ENCODE results near the gene RBM24. TPM values are rescaled to one million over a fixed set of nuclear protein-coding genes. Genes with fewer than 3 reads are reported as not detected.
A peak's percentile ranks its signal among the peaks of the same experiment; 100 is the strongest.

RBM24 gene
- 0.12 TPM for total RNA-seq (2013)
- polyA plus RNA-seq, result not detected
- not detected in 2 replicates for polyA minus RNA-seq
- total RNA-seq, result 0 to 1.2 (median 0.03) reads per million in 11 experiments

DNA sequence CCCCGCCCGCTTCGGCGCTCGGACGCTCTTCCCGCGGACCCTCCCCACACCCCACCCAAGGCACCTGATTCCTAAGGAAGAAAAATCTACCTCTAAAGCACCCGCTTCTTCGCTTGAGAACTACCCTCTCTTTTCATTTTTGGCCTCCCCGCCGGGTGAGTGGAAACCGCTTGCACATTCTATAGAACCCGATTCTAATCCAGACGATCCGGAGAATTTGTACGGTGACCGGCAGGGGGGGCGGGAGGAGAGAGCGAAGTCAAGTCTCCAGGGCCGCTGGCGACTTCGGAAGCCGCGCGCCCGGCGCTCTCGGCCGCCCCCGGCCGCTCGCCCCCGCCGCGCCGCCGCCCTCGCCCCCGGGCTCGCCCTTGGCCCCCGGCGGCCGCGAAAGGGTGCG, at the start of gene RBM24:
RBM24 (plus strand) TSS at position 262 of the 397 bp plus-strand sequence. CDS start 221 bp downstream, outside the sequence.
- WGBS (ENCODE audit: insufficient coverage), result under 1% methylated on average over 41 of the region's 46 CpGs
- H3K36me3 Mint-ChIP-seq, result peaks cover 4 to 9% of the 10 kb centered on the region in 2 donors
- no peaks in the 10 kb centered on the region for H4K20me1 ChIP-seq (ENCODE audit: insufficient read depth, low read length)
- H3K4me3 ChIP-seq (replicated peaks in 1 of 3; ENCODE audit: low read depth in 2 of 3, low read length in 3 of 3), result peak within 1 kb of the TSS; percentile 26 to 69 (median 26)
- intact Hi-C loops (cut with micrococcal nuclease), result no loop called here
- peaks cover 70 to 78% (median 70%) of the 10 kb centered on the region in 3 donors for H3K27me3 Mint-ChIP-seq (ENCODE audit: low read depth in 3 of 3)
- peaks cover 7 to 15% of the 10 kb centered on the region in 2 donors for H3K4me1 ChIP-seq (ENCODE audit: control insufficient read depth in 1 of 2, insufficient read depth in 2 of 2, low read length in 2 of 2)
- H3K27me3 ChIP-seq (ENCODE audit: control insufficient read depth in 2 of 2, insufficient read depth in 2 of 2, low read length in 2 of 2), result peaks cover 46 to 83% of the 10 kb centered on the region in 2 donors
- TF ChIP-seq, protein P1, sequence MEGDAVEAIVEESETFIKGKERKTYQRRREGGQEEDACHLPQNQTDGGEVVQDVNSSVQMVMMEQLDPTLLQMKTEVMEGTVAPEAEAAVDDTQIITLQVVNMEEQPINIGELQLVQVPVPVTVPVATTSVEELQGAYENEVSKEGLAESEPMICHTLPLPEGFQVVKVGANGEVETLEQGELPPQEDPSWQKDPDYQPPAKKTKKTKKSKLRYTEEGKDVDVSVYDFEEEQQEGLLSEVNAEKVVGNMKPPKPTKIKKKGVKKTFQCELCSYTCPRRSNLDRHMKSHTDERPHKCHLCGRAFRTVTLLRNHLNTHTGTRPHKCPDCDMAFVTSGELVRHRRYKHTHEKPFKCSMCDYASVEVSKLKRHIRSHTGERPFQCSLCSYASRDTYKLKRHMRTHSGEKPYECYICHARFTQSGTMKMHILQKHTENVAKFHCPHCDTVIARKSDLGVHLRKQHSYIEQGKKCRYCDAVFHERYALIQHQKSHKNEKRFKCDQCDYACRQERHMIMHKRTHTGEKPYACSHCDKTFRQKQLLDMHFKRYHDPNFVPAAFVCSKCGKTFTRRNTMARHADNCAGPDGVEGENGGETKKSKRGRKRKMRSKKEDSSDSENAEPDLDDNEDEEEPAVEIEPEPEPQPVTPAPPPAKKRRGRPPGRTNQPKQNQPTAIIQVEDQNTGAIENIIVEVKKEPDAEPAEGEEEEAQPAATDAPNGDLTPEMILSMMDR (IDR thresholded peaks at IDR 0.05), result no peak
- H3K27ac Mint-ChIP-seq, result no peak within 1 kb of the TSS
- H3K27ac ChIP-seq (ENCODE audit: low read depth in 1 of 2, low read length in 2 of 2), result no peak within 1 kb of the TSS
- H3K9ac ChIP-seq (ENCODE audit: insufficient read depth, low read length, poor library complexity, severe bottlenecking), result peak within 1 kb of the TSS; percentile 45
- H3K79me2 ChIP-seq (ENCODE audit: insufficient read depth, low read length), result no peaks in the 10 kb centered on the region
- peaks cover 0 to 13% of the 10 kb centered on the region in 2 donors for H3K9me3 ChIP-seq (replicated peaks in 1 of 2; ENCODE audit: control insufficient read depth in 1 of 2, insufficient read depth in 1 of 2, low read length in 2 of 2)
- H3K36me3 ChIP-seq (replicated peaks in 1 of 2; ENCODE audit: control insufficient read depth in 1 of 2, insufficient read depth in 2 of 2, low read length in 2 of 2), result no peaks in the 10 kb centered on the region
- peaks cover 13% of the 10 kb centered on the region for H3K4me1 Mint-ChIP-seq
- peaks cover 0 to 13% (median 9%) of the 10 kb centered on the region in 7 donors for H3K9me3 Mint-ChIP-seq
- no peak for DNase-seq
- peak within 1 kb of the TSS; percentile 77 to 94 for H3K4me3 Mint-ChIP-seq
- peak within 1 kb of the TSS; percentile 68 for H3K4me2 ChIP-seq (replicated peaks; ENCODE audit: extremely low read depth, low read length, poor library complexity, severe bottlenecking)
- peak within 1 kb of the TSS; percentile 39 for H2AFZ ChIP-seq (ENCODE audit: insufficient read depth, low read depth, low read length, poor library complexity, severe bottlenecking)

DNA sequence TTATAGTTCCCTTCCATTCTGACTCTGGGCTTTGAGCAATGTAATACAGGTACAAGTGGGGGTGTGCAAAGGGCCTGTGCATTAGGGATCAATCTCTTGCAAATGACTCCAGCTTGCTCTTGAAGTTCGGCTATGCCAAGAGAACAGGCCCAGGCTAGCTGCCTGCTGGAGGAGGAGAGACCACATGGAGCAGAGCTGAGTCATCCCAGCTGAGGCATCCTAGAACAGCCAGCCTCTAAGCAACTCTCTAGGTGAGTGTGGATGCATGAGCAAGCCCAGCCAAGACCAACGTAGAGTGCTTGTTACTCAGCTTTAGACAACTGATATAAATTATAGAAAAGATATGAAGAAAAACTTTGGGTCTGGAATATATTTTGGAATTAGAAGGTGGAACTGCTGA, 47.6 kb upstream of the RBM24 start:
- no peak for DNase-seq
- H3K36me3 ChIP-seq (replicated peaks in 1 of 2; ENCODE audit: control insufficient read depth in 1 of 2, insufficient read depth in 2 of 2, low read length in 2 of 2), result no peaks in the 10 kb centered on the region
- H3K4me1 Mint-ChIP-seq, result no peaks in the 10 kb centered on the region
- H3K36me3 Mint-ChIP-seq, result no peaks in the 10 kb centered on the region
- no peak overlapping the region for H3K27ac ChIP-seq (ENCODE audit: low read depth in 1 of 2, low read length in 2 of 2)
- H3K9me3 ChIP-seq (replicated peaks in 1 of 2; ENCODE audit: control insufficient read depth in 1 of 2, insufficient read depth in 1 of 2, low read length in 2 of 2), result no peaks in the 10 kb centered on the region
- TF ChIP-seq, protein P1 (IDR thresholded peaks at IDR 0.05), result no peak
- WGBS (ENCODE audit: insufficient coverage), result no CpG with 5 or more reads among the region's 2 CpGs
- H2AFZ ChIP-seq (ENCODE audit: insufficient read depth, low read depth, low read length, poor library complexity, severe bottlenecking), result no peak overlapping the region
- no peak overlapping the region for H3K4me3 Mint-ChIP-seq
- H3K27me3 ChIP-seq (ENCODE audit: control insufficient read depth in 2 of 2, insufficient read depth in 2 of 2, low read length in 2 of 2), result no peaks in the 10 kb centered on the region
- H3K4me1 ChIP-seq (ENCODE audit: control insufficient read depth in 1 of 2, insufficient read depth in 2 of 2, low read length in 2 of 2), result no peaks in the 10 kb centered on the region
- H3K9me3 Mint-ChIP-seq, result peaks cover 3 to 17% (median 5%) of the 10 kb centered on the region in 7 donors
- no peak overlapping the region for H3K9ac ChIP-seq (ENCODE audit: insufficient read depth, low read length, poor library complexity, severe bottlenecking)
- H3K79me2 ChIP-seq (ENCODE audit: insufficient read depth, low read length), result no peaks in the 10 kb centered on the region
- no peak overlapping the region for H3K4me2 ChIP-seq (replicated peaks; ENCODE audit: extremely low read depth, low read length, poor library complexity, severe bottlenecking)
- H4K20me1 ChIP-seq (ENCODE audit: insufficient read depth, low read length), result no peaks in the 10 kb centered on the region
- peaks cover 0 to 7% (median 0%) of the 10 kb centered on the region in 3 donors for H3K27me3 Mint-ChIP-seq (ENCODE audit: low read depth in 3 of 3)
- H3K27ac Mint-ChIP-seq, result peak overlapping the region in 1 of 7 donors; percentile 10
- H3K4me3 ChIP-seq (replicated peaks in 1 of 3; ENCODE audit: low read depth in 2 of 3, low read length in 3 of 3), result no peak overlapping the region
- intact Hi-C loops (cut with micrococcal nuclease), result no loop called here

All from CD14-positive monocyte (primary cell).